ENCODE results near the gene ZNF417. TPM values are rescaled to one million over a fixed set of nuclear protein-coding genes. Genes with fewer than 3 reads are reported as not detected.
"Not testable (repeated sequence)": the region's sequence is repeated elsewhere in the genome, so short reads cannot be mapped to it uniquely, and the experiment has no call there.

The ZNF417 gene
- total and polyA plus RNA-seq, 2 donors from 2014 or later = 3.0 to 24.5 TPM

- DNase-seq (no peak), FAIRE-seq (no peak)
- peaks cover 16 to 34% (median 25%) of the 10 kb centered on the region in 3 donors for H3K36me3 ChIP-seq (ENCODE audit: control insufficient read depth in 2 of 3, insufficient read depth in 3 of 3, low read length in 3 of 3)
- no peaks in the 10 kb centered on the region for H3K4me1 ChIP-seq (ENCODE audit: control insufficient read depth in 2 of 3, insufficient read depth in 2 of 3, low read depth in 1 of 3, low read length in 3 of 3)
- intact Hi-C loops (cut with DNase I) = no loop called here
- H3K9me3 ChIP-seq (ENCODE audit: control insufficient read depth in 2 of 3, insufficient read depth in 1 of 3, low read length in 3 of 3) = peaks cover 14 to 46% (median 19%) of the 10 kb centered on the region in 3 donors
- no peak overlapping the region for H3K27ac ChIP-seq (ENCODE audit: low read depth in 2 of 2, low read length in 2 of 2)
- no peak overlapping the region for H3K9ac ChIP-seq (ENCODE audit: low read length in 3 of 3)
- no peak overlapping the region for H3K4me3 ChIP-seq (ENCODE audit: low read length in 3 of 3)
- TF ChIP-seq CTCF (IDR thresholded peaks at IDR 0.05; ENCODE audit: borderline replicate concordance, extremely low read depth, insufficient read depth) = no peak
- no peaks in the 10 kb centered on the region for H3K27me3 ChIP-seq (ENCODE audit: control insufficient read depth, insufficient read depth, low read length)
Observed at GRCh38 chr19:57872450-57872849, 43.9 kb downstream of the ZNF417 start.

GRCh38 chr19:57870225-57870624, 46.2 kb downstream of the ZNF417 start:
- peaks cover 13 to 33% (median 16%) of the 10 kb centered on the region in 3 donors for H3K36me3 ChIP-seq (ENCODE audit: control insufficient read depth in 2 of 3, insufficient read depth in 3 of 3, low read length in 3 of 3)
- TF ChIP-seq CTCF (IDR thresholded peaks at IDR 0.05; ENCODE audit: borderline replicate concordance, extremely low read depth, insufficient read depth) = no peak
- peaks cover 10 to 37% (median 15%) of the 10 kb centered on the region in 3 donors for H3K9me3 ChIP-seq (ENCODE audit: control insufficient read depth in 2 of 3, insufficient read depth in 1 of 3, low read length in 3 of 3)
- H3K27ac ChIP-seq (ENCODE audit: low read depth in 2 of 2, low read length in 2 of 2) = no peak overlapping the region
- intact Hi-C loops (cut with DNase I) = no loop called here
- no peaks in the 10 kb centered on the region for H3K4me1 ChIP-seq (ENCODE audit: control insufficient read depth in 2 of 3, insufficient read depth in 2 of 3, low read depth in 1 of 3, low read length in 3 of 3)
- FAIRE-seq (no peak), DNase-seq (no peak)
- no peaks in the 10 kb centered on the region for H3K27me3 ChIP-seq (ENCODE audit: control insufficient read depth, insufficient read depth, low read length)
- no peak overlapping the region for H3K4me3 ChIP-seq (ENCODE audit: low read length in 3 of 3)
- H3K9ac ChIP-seq (ENCODE audit: low read length in 3 of 3) = no peak overlapping the region

- H3K9ac ChIP-seq (ENCODE audit: low read length in 3 of 3); DNase-seq; FAIRE-seq; H3K27me3 ChIP-seq (ENCODE audit: control insufficient read depth, insufficient read depth, low read length); H3K4me3 ChIP-seq (ENCODE audit: low read length in 3 of 3); intact Hi-C loops (cut with DNase I); H3K4me1 ChIP-seq (ENCODE audit: control insufficient read depth in 2 of 3, insufficient read depth in 2 of 3, low read depth in 1 of 3, low read length in 3 of 3); H3K27ac ChIP-seq (ENCODE audit: low read depth in 2 of 2, low read length in 2 of 2): not testable (repeated sequence)
- H3K36me3 ChIP-seq (ENCODE audit: control insufficient read depth in 2 of 3, insufficient read depth in 3 of 3, low read length in 3 of 3) = peaks cover 13 to 39% (median 16%) of the 10 kb centered on the region in 3 donors
- H3K9me3 ChIP-seq (ENCODE audit: control insufficient read depth in 2 of 3, insufficient read depth in 1 of 3, low read length in 3 of 3) = peaks cover 9 to 36% (median 15%) of the 10 kb centered on the region in 3 donors
Observed at GRCh38 chr19:57869655-57870054, 46.7 kb downstream of the ZNF417 start.

GRCh38 chr19:57867868-57868492, 48.4 kb downstream of the ZNF417 start:
- FAIRE-seq = no peak
- TF ChIP-seq CTCF (IDR thresholded peaks at IDR 0.05; ENCODE audit: borderline replicate concordance, extremely low read depth, insufficient read depth) = no peak
- H3K27ac ChIP-seq (ENCODE audit: low read depth in 2 of 2, low read length in 2 of 2) = no peak overlapping the region
- no peaks in the 10 kb centered on the region for H3K27me3 ChIP-seq (ENCODE audit: control insufficient read depth, insufficient read depth, low read length)
- peaks cover 4 to 20% (median 7%) of the 10 kb centered on the region in 3 donors for H3K9me3 ChIP-seq (ENCODE audit: control insufficient read depth in 2 of 3, insufficient read depth in 1 of 3, low read length in 3 of 3)
- no peaks in the 10 kb centered on the region for H3K4me1 ChIP-seq (ENCODE audit: control insufficient read depth in 2 of 3, insufficient read depth in 2 of 3, low read depth in 1 of 3, low read length in 3 of 3)
- peaks cover 8 to 36% (median 12%) of the 10 kb centered on the region in 3 donors for H3K36me3 ChIP-seq (ENCODE audit: control insufficient read depth in 2 of 3, insufficient read depth in 3 of 3, low read length in 3 of 3)
- intact Hi-C loops (cut with DNase I) = no loop called here
- no peak overlapping the region for H3K4me3 ChIP-seq (ENCODE audit: low read length in 3 of 3)
- no peak for DNase-seq
- no peak overlapping the region for H3K9ac ChIP-seq (ENCODE audit: low read length in 3 of 3)

Other genes starting within 250 kb of the ZNF417 start
- not detected for gene ZSCAN4, start 247.7 kb downstream of the ZNF417 start, total RNA-seq
- not detected for gene ZSCAN4, start 247.7 kb downstream of the ZNF417 start, polyA plus RNA-seq (ENCODE audit: insufficient read depth, low read depth, low replicate concordance)
- gene ZNF551, start 234.6 kb downstream of the ZNF417 start, total RNA-seq = 13.9 TPM
- gene ZNF551, start 234.6 kb downstream of the ZNF417 start, polyA plus RNA-seq (ENCODE audit: insufficient read depth, low read depth, low replicate concordance) = 1.3 TPM
- gene ZNF154, start 207.4 kb downstream of the ZNF417 start, total RNA-seq = 11.1 TPM
- 2.2 TPM for gene ZNF154, start 207.4 kb downstream of the ZNF417 start, polyA plus RNA-seq (ENCODE audit: insufficient read depth, low read depth, low replicate concordance)
- gene ZNF671, start 189.0 kb downstream of the ZNF417 start, total RNA-seq = 16.5 TPM
- 10.1 TPM for gene ZNF671, start 189.0 kb downstream of the ZNF417 start, polyA plus RNA-seq (ENCODE audit: insufficient read depth, low read depth, low replicate concordance)
- gene ZNF776, start 169.8 kb downstream of the ZNF417 start, total RNA-seq = 20.5 TPM
- gene ZNF776, start 169.8 kb downstream of the ZNF417 start, polyA plus RNA-seq (ENCODE audit: insufficient read depth, low read depth, low replicate concordance) = 5.6 TPM
- gene ZNF586, start 146.9 kb downstream of the ZNF417 start, total RNA-seq = 18.7 TPM
- gene ZNF586, start 146.9 kb downstream of the ZNF417 start, polyA plus RNA-seq (ENCODE audit: insufficient read depth, low read depth, low replicate concordance) = 6.3 TPM
- 13.8 TPM for gene ZNF552, start 101.7 kb downstream of the ZNF417 start, total RNA-seq
- gene ZNF552, start 101.7 kb downstream of the ZNF417 start, polyA plus RNA-seq (ENCODE audit: insufficient read depth, low read depth, low replicate concordance) = 10.7 TPM
- 23.6 TPM for gene ZNF587B, start 86.3 kb downstream of the ZNF417 start, total RNA-seq
- gene ZNF587B, start 86.3 kb downstream of the ZNF417 start, polyA plus RNA-seq (ENCODE audit: insufficient read depth, low read depth, low replicate concordance) = 5.1 TPM
- gene ZNF587, start 66.7 kb downstream of the ZNF417 start, total RNA-seq = 37.3 TPM
- 3.7 TPM for gene ZNF587, start 66.7 kb downstream of the ZNF417 start, polyA plus RNA-seq (ENCODE audit: insufficient read depth, low read depth, low replicate concordance)
- gene ZNF814, start 27.6 kb downstream of the ZNF417 start, total RNA-seq = 27.7 TPM
- 26.7 TPM for gene ZNF814, start 27.6 kb downstream of the ZNF417 start, polyA plus RNA-seq (ENCODE audit: insufficient read depth, low read depth, low replicate concordance)
- 17.6 TPM for gene ZNF418, start 18.8 kb upstream of the ZNF417 start, total RNA-seq
- 8.2 TPM for gene ZNF418, start 18.8 kb upstream of the ZNF417 start, polyA plus RNA-seq (ENCODE audit: insufficient read depth, low read depth, low replicate concordance)
- 9.3 TPM for gene ZNF256, start 31.1 kb upstream of the ZNF417 start, total RNA-seq
- 3.7 TPM for gene ZNF256, start 31.1 kb upstream of the ZNF417 start, polyA plus RNA-seq (ENCODE audit: insufficient read depth, low read depth, low replicate concordance)
- gene C19orf18, start 57.9 kb upstream of the ZNF417 start, total RNA-seq = 0.85 TPM
- 1.7 TPM for gene C19orf18, start 57.9 kb upstream of the ZNF417 start, polyA plus RNA-seq (ENCODE audit: insufficient read depth, low read depth, low replicate concordance)
- gene ZNF606, start 86.2 kb upstream of the ZNF417 start, total RNA-seq = 23.0 TPM
- gene ZNF606, start 86.2 kb upstream of the ZNF417 start, polyA plus RNA-seq (ENCODE audit: insufficient read depth, low read depth, low replicate concordance) = 7.2 TPM
- 0.98 TPM for gene ZSCAN1, start 117.4 kb upstream of the ZNF417 start, total RNA-seq
- gene ZSCAN1, start 117.4 kb upstream of the ZNF417 start, polyA plus RNA-seq (ENCODE audit: insufficient read depth, low read depth, low replicate concordance) = 2.8 TPM
- 9.7 TPM for gene ZNF135, start 142.7 kb upstream of the ZNF417 start, total RNA-seq
- 5.6 TPM for gene ZNF135, start 142.7 kb upstream of the ZNF417 start, polyA plus RNA-seq (ENCODE audit: insufficient read depth, low read depth, low replicate concordance)
- gene ZSCAN18, start 181.6 kb upstream of the ZNF417 start, total RNA-seq = 103 TPM
- gene ZSCAN18, start 181.6 kb upstream of the ZNF417 start, polyA plus RNA-seq (ENCODE audit: insufficient read depth, low read depth, low replicate concordance) = 73.2 TPM
- gene ZNF329, start 234.2 kb upstream of the ZNF417 start, total RNA-seq = 12.5 TPM
- gene ZNF329, start 234.2 kb upstream of the ZNF417 start, polyA plus RNA-seq (ENCODE audit: insufficient read depth, low read depth, low replicate concordance) = 8.4 TPM